CD4-positive, alpha-beta T cell treated with Interleukin-2 at 100 ng/mL for 4 hours (primary cell): ENCODE measurements around the gene TBX4.

Experiments used
- DNase-seq: peaks from one replicate; pipeline ENCODE4 v3.0.0-alpha.2; 2020; ENCODE audit warnings: low spot score

Gene TBX4

GRCh38 chr17:61465550-61466237 lies 13.5 kb downstream of the TBX4 start:
- no peak for DNase-seq

GRCh38 chr17:61466246-61466645 lies 14.0 kb downstream of the TBX4 start:
- no peak for DNase-seq

- no peak for DNase-seq
Observed at GRCh38 chr17:61467416-61468262, 15.4 kb downstream of the TBX4 start.

- DNase-seq: no peak
Observed at GRCh38 chr17:61468263-61468907, 16.2 kb downstream of the TBX4 start.

- no peak for DNase-seq
Observed at GRCh38 chr17:61469474-61469873, 17.3 kb downstream of the TBX4 start.

- DNase-seq: no peak
Observed at GRCh38 chr17:61469949-61470348, 17.7 kb downstream of the TBX4 start.

GRCh38 chr17:61470530-61471136 lies 18.4 kb downstream of the TBX4 start:
- DNase-seq: no peak

GRCh38 chr17:61474235-61474927 lies 22.2 kb downstream of the TBX4 start:
- DNase-seq: no peak

GRCh38 chr17:61474934-61475333 lies 22.7 kb downstream of the TBX4 start:
- DNase-seq: no peak

- no peak for DNase-seq
Observed at GRCh38 chr17:61475726-61476125, 23.5 kb downstream of the TBX4 start.

- DNase-seq: no peak
Observed at GRCh38 chr17:61476476-61477203, 24.4 kb downstream of the TBX4 start.

GRCh38 chr17:61477204-61477834 lies 25.1 kb downstream of the TBX4 start:
- no peak for DNase-seq

- no peak for DNase-seq
Observed at GRCh38 chr17:61478026-61478789, 26.0 kb downstream of the TBX4 start.

GRCh38 chr17:61478790-61479492 lies 26.7 kb downstream of the TBX4 start:
- no peak for DNase-seq

GRCh38 chr17:61479493-61480413 lies 27.5 kb downstream of the TBX4 start:
- DNase-seq: no peak

- DNase-seq: no peak
Observed at GRCh38 chr17:61480414-61480807, 28.2 kb downstream of the TBX4 start.

GRCh38 chr17:61481421-61481820 lies 29.2 kb downstream of the TBX4 start:
- no peak for DNase-seq

GRCh38 chr17:61482467-61482866 lies 30.2 kb downstream of the TBX4 start:
- DNase-seq: no peak
